ENCODE measurements around the gene NEK8.

- TF ChIP-seq CTCF (IDR thresholded peaks at IDR 0.05) (no peak), EP300 (IDR thresholded peaks at IDR 0.05) (no peak)
These were observed 10.1 kb upstream of the NEK8 start for GRCh38 chr17:28718333-28719020.
